Mucosa of stomach (tissue), 1 donor: ENCODE measurements around the gene UBAP1.
"Not testable (repeated sequence)": the region's sequence is repeated elsewhere in the genome, so short reads cannot be mapped to it uniquely, and the experiment has no call there.

Source experiments
- H3K27me3 ChIP-seq: one replicate; pipeline ENCODE4 v1.7.0; 2013; ENCODE audit warnings: mild to moderate bottlenecking, low read length; ENCODE audit not compliant: control insufficient read depth, insufficient read depth
- H3K36me3 ChIP-seq: one replicate; pipeline ENCODE4 v1.7.0; 2013; ENCODE audit warnings: low read length; ENCODE audit not compliant: control insufficient read depth, insufficient read depth
- H3K4me1 ChIP-seq: one replicate; pipeline ENCODE4 v1.7.0; 2013; ENCODE audit warnings: mild to moderate bottlenecking, low read length; ENCODE audit not compliant: control insufficient read depth, insufficient read depth
- H3K4me3 ChIP-seq: one replicate; pipeline ENCODE4 v1.7.0; 2013; ENCODE audit warnings: low read length
- H3K9ac ChIP-seq: one replicate; pipeline ENCODE4 v1.7.0; 2013; ENCODE audit warnings: mild to moderate bottlenecking, low read length, moderate library complexity
- H3K9me3 ChIP-seq: one replicate; pipeline ENCODE4 v1.7.0; 2013; ENCODE audit warnings: mild to moderate bottlenecking, low read length, moderate library complexity; ENCODE audit not compliant: control insufficient read depth
- donor health status: Pancreatic carcinoma.

Gene UBAP1

GRCh38 chr9:34242830-34243229 is 64.0 kb downstream of the UBAP1 start:
- Histone ChIP-seq H3K27me3 (no peaks in the 10 kb centered on the region), H3K9ac (no peak overlapping the region), H3K4me3 (no peak overlapping the region), H3K9me3 (no peaks in the 10 kb centered on the region), H3K4me1 (no peaks in the 10 kb centered on the region), H3K36me3 (no peaks in the 10 kb centered on the region)

- not testable (repeated sequence) for H3K9ac ChIP-seq, H3K36me3 ChIP-seq, H3K27me3 ChIP-seq, H3K9me3 ChIP-seq, H3K4me1 ChIP-seq, H3K4me3 ChIP-seq
These were observed 66.4 kb downstream of the UBAP1 start for GRCh38 chr9:34245212-34245611.

GRCh38 chr9:34246453-34246852 is 67.6 kb downstream of the UBAP1 start:
- Histone ChIP-seq H3K36me3 (peaks cover 7% of the 10 kb centered on the region), H3K27me3 (no peaks in the 10 kb centered on the region), H3K9ac (no peak overlapping the region), H3K4me3 (no peak overlapping the region), H3K9me3 (no peaks in the 10 kb centered on the region), H3K4me1 (no peaks in the 10 kb centered on the region)

GRCh38 chr9:34247782-34248181 is 68.9 kb downstream of the UBAP1 start:
- H3K36me3 ChIP-seq, H3K4me3 ChIP-seq, H3K27me3 ChIP-seq, H3K4me1 ChIP-seq, H3K9ac ChIP-seq, H3K9me3 ChIP-seq: not testable (repeated sequence)

GRCh38 chr9:34249274-34249673 is 70.4 kb downstream of the UBAP1 start:
- H3K4me1 ChIP-seq, result peaks cover 17% of the 10 kb centered on the region

GRCh38 chr9:34250721-34251120 is 71.9 kb downstream of the UBAP1 start:
- peaks cover 17% of the 10 kb centered on the region for H3K4me1 ChIP-seq
- H3K36me3 ChIP-seq, result peaks cover 7% of the 10 kb centered on the region
- no peaks in the 10 kb centered on the region for H3K27me3 ChIP-seq
- no peak overlapping the region for H3K9ac ChIP-seq
- H3K9me3 ChIP-seq, result no peaks in the 10 kb centered on the region
- H3K4me3 ChIP-seq, result no peak overlapping the region

More at GRCh38 chr9:34249274-34249673, 70.4 kb downstream of the UBAP1 start:
- Histone ChIP-seq H3K9ac (no peak overlapping the region), H3K36me3 (peaks cover 7% of the 10 kb centered on the region), H3K4me3 (no peak overlapping the region), H3K27me3 (no peaks in the 10 kb centered on the region), H3K9me3 (no peaks in the 10 kb centered on the region)

GRCh38 chr9:34252016-34252415 is 73.2 kb downstream of the UBAP1 start:
- Histone ChIP-seq H3K4me1 (peaks cover 17% of the 10 kb centered on the region), H3K9me3 (no peaks in the 10 kb centered on the region), H3K9ac (no peak overlapping the region), H3K27me3 (no peaks in the 10 kb centered on the region), H3K36me3 (peaks cover 7% of the 10 kb centered on the region), H3K4me3 (no peak overlapping the region)

- Histone ChIP-seq H3K36me3 (peaks cover 7% of the 10 kb centered on the region), H3K9me3 (no peaks in the 10 kb centered on the region), H3K4me1 (peaks cover 17% of the 10 kb centered on the region), H3K9ac (no peak overlapping the region), H3K4me3 (no peak overlapping the region), H3K27me3 (no peaks in the 10 kb centered on the region)
These were observed 74.0 kb downstream of the UBAP1 start for GRCh38 chr9:34252670-34253459.

GRCh38 chr9:34253460-34253837 is 74.6 kb downstream of the UBAP1 start:
- Histone ChIP-seq H3K4me3 (no peak overlapping the region), H3K9ac (no peak overlapping the region), H3K9me3 (no peaks in the 10 kb centered on the region), H3K27me3 (no peaks in the 10 kb centered on the region), H3K36me3 (peaks cover 7% of the 10 kb centered on the region), H3K4me1 (peaks cover 17% of the 10 kb centered on the region)

GRCh38 chr9:34254141-34254913 is 75.5 kb downstream of the UBAP1 start:
- Histone ChIP-seq H3K27me3 (no peaks in the 10 kb centered on the region), H3K9me3 (no peaks in the 10 kb centered on the region), H3K36me3 (peaks cover 7% of the 10 kb centered on the region), H3K4me1 (peaks cover 17% of the 10 kb centered on the region), H3K9ac (no peak overlapping the region), H3K4me3 (no peak overlapping the region)

GRCh38 chr9:34254966-34255825 is 76.4 kb downstream of the UBAP1 start:
- Histone ChIP-seq H3K9me3 (no peaks in the 10 kb centered on the region), H3K27me3 (no peaks in the 10 kb centered on the region), H3K4me3 (no peak overlapping the region), H3K9ac (no peak overlapping the region), H3K36me3 (no peaks in the 10 kb centered on the region), H3K4me1 (peaks cover 17% of the 10 kb centered on the region)

GRCh38 chr9:34256104-34256503 is 77.3 kb downstream of the UBAP1 start:
- Histone ChIP-seq H3K36me3 (no peaks in the 10 kb centered on the region), H3K4me1 (peaks cover 17% of the 10 kb centered on the region), H3K9me3 (no peaks in the 10 kb centered on the region), H3K27me3 (no peaks in the 10 kb centered on the region), H3K4me3 (no peak overlapping the region), H3K9ac (no peak overlapping the region)
